CD4-positive, CD25-positive, alpha-beta regulatory T cell (primary cell): ENCODE measurements around the gene ME2. TPM values are rescaled to one million over a fixed set of nuclear protein-coding genes. Genes with fewer than 3 reads are reported as not detected.
"Not testable (repeated sequence)": the region's sequence is repeated elsewhere in the genome, so short reads cannot be mapped to it uniquely, and the experiment has no call there.

Source experiments
- ATAC-seq, 2 donors: fragments of 150-1000 bp; cut with Tn5 transposase; one replicate each; pipeline ENCODE4 v1.10.0; 2021; ENCODE audit warnings: low read depth in 2 of 2, moderate number of reproducible peaks in 2 of 2, moderate library complexity in 1 of 2
- DNase-seq, 3 donors: peaks; one replicate each; pipeline versions ENCODE4 v3.0.0 to v3.0.0-alpha.2; 2012 to 2022; ENCODE audit warnings: mixed read lengths in 1 of 3
- H3K27ac ChIP-seq: one replicate; pipeline ENCODE4 v1.7.0; 2013; ENCODE audit warnings: mild to moderate bottlenecking, low read length; ENCODE audit not compliant: insufficient read depth, poor library complexity, severe bottlenecking
- H3K27me3 ChIP-seq: one replicate; pipeline ENCODE4 v1.7.0; 2013; ENCODE audit warnings: low read length; ENCODE audit not compliant: control insufficient read depth, insufficient read depth
- H3K36me3 ChIP-seq: one replicate; pipeline ENCODE4 v1.7.0; 2013; ENCODE audit warnings: mild to moderate bottlenecking, low read length, moderate library complexity; ENCODE audit not compliant: control insufficient read depth, insufficient read depth
- H3K4me1 ChIP-seq: 2 replicates; pipeline ENCODE4 v1.7.0; 2013; ENCODE audit warnings: mild to moderate bottlenecking, low read length; ENCODE audit not compliant: insufficient read depth, control insufficient read depth, poor library complexity, severe bottlenecking
- H3K4me3 ChIP-seq: one replicate; pipeline ENCODE4 v1.7.0; 2013; ENCODE audit warnings: low read depth, mild to moderate bottlenecking, low read length, moderate library complexity
- H3K9me3 ChIP-seq, 2 experiments: 1 replicate in 1 of 2; 2 replicates in 1 of 2; pipeline ENCODE4 v1.7.0; 2013; ENCODE audit warnings: low read length in 2 of 2, mild to moderate bottlenecking in 1 of 2, moderate library complexity in 1 of 2; ENCODE audit not compliant: control insufficient read depth in 2 of 2
- H3K27ac Mint-ChIP-seq, 3 donors: one replicate each; pipeline ENCODE4 v1.8.0; 2020 to 2022; ENCODE audit warnings: mild to moderate bottlenecking in 3 of 3, mixed read lengths in 3 of 3, moderate library complexity in 2 of 3
- H3K27me3 Mint-ChIP-seq: one replicate; pipeline ENCODE4 v1.8.0; 2022; ENCODE audit warnings: mild to moderate bottlenecking, mixed read lengths
- H3K36me3 Mint-ChIP-seq: one replicate; pipeline ENCODE4 v1.8.0; 2020; ENCODE audit warnings: mixed read lengths
- H3K4me1 Mint-ChIP-seq, 4 donors: one replicate each; pipeline ENCODE4 v1.8.0; 2020 to 2022; ENCODE audit warnings: mixed read lengths in 4 of 4, mild to moderate bottlenecking in 1 of 4
- H3K4me3 Mint-ChIP-seq, 4 donors: one replicate each; pipeline ENCODE4 v1.8.0; 2020 to 2022; ENCODE audit warnings: mild to moderate bottlenecking in 4 of 4, mixed read lengths in 4 of 4, moderate library complexity in 3 of 4
- H3K9me3 Mint-ChIP-seq, 7 donors: one replicate each; pipeline ENCODE4 v1.8.0; 2020 to 2022; ENCODE audit warnings: mixed read lengths in 7 of 7, mild to moderate bottlenecking in 3 of 7, moderate library complexity in 2 of 7
- polyA plus RNA-seq, 4 donors: library from polyadenylated mRNA; unstranded; fragments of 300-500 nt; fragmentation: Illumina TruSeq; gene quantifications; one replicate each; pipeline ENCODE4 v1.2.3, GENCODE V29; 2021
- total RNA-seq: library from RNA; stranded (reverse); gene quantifications from one replicate; pipeline ENCODE4 v1.2.3, GENCODE V29; 2022

Gene ME2
- total and polyA plus RNA-seq, 5 donors from 2014 or later, result 29.5 to 45.4 (median 39.7) TPM

- H3K27me3 Mint-ChIP-seq, result no peaks in the 10 kb centered on the region
- H3K27me3 ChIP-seq, result no peaks in the 10 kb centered on the region
- no peaks in the 10 kb centered on the region for H3K9me3 ChIP-seq
- peaks cover 0 to 3% (median 0%) of the 10 kb centered on the region in 7 donors for H3K9me3 Mint-ChIP-seq
- DNase-seq (no peak), ATAC-seq (no peak)
- no peaks in the 10 kb centered on the region for H3K4me1 ChIP-seq
- no peaks in the 10 kb centered on the region for H3K36me3 ChIP-seq
- no peak overlapping the region for H3K4me3 Mint-ChIP-seq
- no peak overlapping the region for H3K27ac ChIP-seq
- H3K4me3 ChIP-seq, result no peak overlapping the region
- H3K27ac Mint-ChIP-seq, result no peak overlapping the region
- H3K4me1 Mint-ChIP-seq, result no peaks in the 10 kb centered on the region
- H3K36me3 Mint-ChIP-seq, result peaks cover 5% of the 10 kb centered on the region
These were observed 115.1 kb downstream of the ME2 start for GRCh38 chr18:50994031-50994430.

GRCh38 chr18:51003174-51003573 is 124.3 kb downstream of the ME2 start:
- not testable (repeated sequence) for H3K27me3 Mint-ChIP-seq, H3K27ac ChIP-seq, H3K27ac Mint-ChIP-seq, H3K36me3 ChIP-seq, H3K9me3 ChIP-seq, H3K4me1 Mint-ChIP-seq, ATAC-seq, H3K4me3 ChIP-seq, H3K36me3 Mint-ChIP-seq, H3K9me3 Mint-ChIP-seq, H3K4me3 Mint-ChIP-seq, DNase-seq, H3K27me3 ChIP-seq, H3K4me1 ChIP-seq

Other genes starting within 250 kb of the ME2 start
- gene MRO, start 59.1 kb upstream of the ME2 start, total RNA-seq, result not detected
- not detected for gene MRO, start 59.1 kb upstream of the ME2 start, polyA plus RNA-seq
- gene ELAC1, start 88.9 kb downstream of the ME2 start, total RNA-seq, result 5.9 TPM
- gene ELAC1, start 88.9 kb downstream of the ME2 start, polyA plus RNA-seq, result 10 to 100 TPM; 18.5 to 23.0 (median 19.6) TPM
- 89.5 TPM for gene SMAD4, start 151.1 kb downstream of the ME2 start, total RNA-seq
- gene SMAD4, start 151.1 kb downstream of the ME2 start, polyA plus RNA-seq, result 10 to 100 TPM; 61.5 to 84.4 (median 78.0) TPM